Activated T-helper 17 cell treated with anti-CD3 and anti-CD28 coated beads, Interleukin-2, amount 50 U/mL, for 72 hours (primary cell): ENCODE data around the gene NUFIP2. TPM values are rescaled to one million over a fixed set of nuclear protein-coding genes. Genes with fewer than 3 reads are reported as not detected.
A peak's percentile ranks its signal among the peaks of the same experiment; 100 is the strongest.

ENCODE experiments used
- ATAC-seq: fragments of 150-1000 bp; cut with Tn5 transposase; replicated peaks from 2 replicates; pipeline ENCODE4 v1.10.0; 2021; ENCODE audit warnings: mild to moderate bottlenecking, moderate library complexity
- H3K27ac Mint-ChIP-seq: one replicate; pipeline ENCODE4 v1.8.0; 2022; ENCODE audit warnings: mixed read lengths
- H3K27me3 Mint-ChIP-seq: one replicate; pipeline ENCODE4 v1.8.0; 2022; ENCODE audit warnings: mixed read lengths
- H3K36me3 Mint-ChIP-seq: one replicate; pipeline ENCODE4 v1.8.0; 2022; ENCODE audit warnings: low read depth, mild to moderate bottlenecking, mixed read lengths
- H3K4me1 Mint-ChIP-seq: one replicate; pipeline ENCODE4 v1.8.0; 2022; ENCODE audit warnings: mixed read lengths
- H3K4me3 Mint-ChIP-seq: one replicate; pipeline ENCODE4 v1.8.0; 2022; ENCODE audit warnings: mild to moderate bottlenecking, mixed read lengths
- H3K9me3 Mint-ChIP-seq: one replicate; pipeline ENCODE4 v1.8.0; 2022; ENCODE audit warnings: mixed read lengths
- total RNA-seq, 2 donors: library from RNA; stranded (reverse); gene quantifications; one replicate each; pipeline ENCODE4 v1.2.3, GENCODE V29; 2022

The NUFIP2 gene
- total RNA-seq, 2 donors from 2014 or later: 61.6 to 65.1 TPM

- Mint-ChIP-seq H3K27ac (peak overlapping the region; percentile 58), H3K4me1 (peaks cover 10% of the 10 kb centered on the region), H3K27me3 (no peaks in the 10 kb centered on the region), H3K9me3 (no peaks in the 10 kb centered on the region), H3K36me3 (peaks cover 79% of the 10 kb centered on the region), H3K4me3 (no peak overlapping the region)
- no peak for ATAC-seq
Measured at GRCh38 chr17:29255926-29256522, 37.9 kb downstream of the NUFIP2 start.

- Mint-ChIP-seq H3K36me3 (peaks cover 49% of the 10 kb centered on the region), H3K4me1 (peaks cover 10% of the 10 kb centered on the region), H3K27me3 (no peaks in the 10 kb centered on the region), H3K4me3 (no peak overlapping the region), H3K9me3 (no peaks in the 10 kb centered on the region), H3K27ac (no peak overlapping the region)
- no peak for ATAC-seq
Measured at GRCh38 chr17:29253037-29253436, 40.9 kb downstream of the NUFIP2 start.

- H3K9me3 Mint-ChIP-seq: no peaks in the 10 kb centered on the region
- H3K36me3 Mint-ChIP-seq: peaks cover 41% of the 10 kb centered on the region
- no peak for ATAC-seq
- no peak overlapping the region for H3K4me3 Mint-ChIP-seq
- no peak overlapping the region for H3K27ac Mint-ChIP-seq
- H3K27me3 Mint-ChIP-seq: no peaks in the 10 kb centered on the region
- H3K4me1 Mint-ChIP-seq: peaks cover 3% of the 10 kb centered on the region
Measured at GRCh38 chr17:29252101-29252791, 41.7 kb downstream of the NUFIP2 start.

GRCh38 chr17:29251184-29251583 is 42.8 kb downstream of the NUFIP2 start:
- Mint-ChIP-seq H3K4me3 (no peak overlapping the region), H3K27ac (no peak overlapping the region), H3K4me1 (no peaks in the 10 kb centered on the region), H3K27me3 (no peaks in the 10 kb centered on the region), H3K36me3 (peaks cover 30% of the 10 kb centered on the region), H3K9me3 (no peaks in the 10 kb centered on the region)
- no peak for ATAC-seq

- Mint-ChIP-seq H3K27me3 (no peaks in the 10 kb centered on the region), H3K9me3 (no peaks in the 10 kb centered on the region), H3K27ac (no peak overlapping the region), H3K4me3 (no peak overlapping the region), H3K4me1 (no peaks in the 10 kb centered on the region), H3K36me3 (peaks cover 25% of the 10 kb centered on the region)
- no peak for ATAC-seq
Measured at GRCh38 chr17:29250666-29251065, 43.3 kb downstream of the NUFIP2 start.

GRCh38 chr17:29248845-29249244 is 45.1 kb downstream of the NUFIP2 start:
- Mint-ChIP-seq H3K27me3 (no peaks in the 10 kb centered on the region), H3K27ac (no peak overlapping the region), H3K4me1 (no peaks in the 10 kb centered on the region), H3K4me3 (no peak overlapping the region), H3K9me3 (no peaks in the 10 kb centered on the region), H3K36me3 (peaks cover 10% of the 10 kb centered on the region)
- no peak for ATAC-seq

- H3K27ac Mint-ChIP-seq: no peak overlapping the region
- H3K27me3 Mint-ChIP-seq: no peaks in the 10 kb centered on the region
- no peaks in the 10 kb centered on the region for H3K4me1 Mint-ChIP-seq
- ATAC-seq: no peak
- no peaks in the 10 kb centered on the region for H3K36me3 Mint-ChIP-seq
- H3K9me3 Mint-ChIP-seq: no peaks in the 10 kb centered on the region
- H3K4me3 Mint-ChIP-seq: no peak overlapping the region
Measured at GRCh38 chr17:29247219-29247618, 46.7 kb downstream of the NUFIP2 start.

GRCh38 chr17:29246628-29247027 is 47.3 kb downstream of the NUFIP2 start, which contains the start of gene CRYBA1:
Gene CRYBA1 (plus strand): TSS chr17:29246859. CDS start chr17:29246864, 5 bp downstream.
- H3K4me1 Mint-ChIP-seq: no peaks in the 10 kb centered on the region
- no peaks in the 10 kb centered on the region for H3K9me3 Mint-ChIP-seq
- no peak for ATAC-seq
- no peak within 1 kb of the TSS for H3K4me3 Mint-ChIP-seq
- no peaks in the 10 kb centered on the region for H3K36me3 Mint-ChIP-seq
- H3K27me3 Mint-ChIP-seq: no peaks in the 10 kb centered on the region
- no peak within 1 kb of the TSS for H3K27ac Mint-ChIP-seq

- Mint-ChIP-seq H3K27me3 (no peaks in the 10 kb centered on the region), H3K27ac (no peak overlapping the region), H3K9me3 (no peaks in the 10 kb centered on the region), H3K36me3 (no peaks in the 10 kb centered on the region), H3K4me3 (no peak overlapping the region), H3K4me1 (no peaks in the 10 kb centered on the region)
- ATAC-seq: no peak
Measured at GRCh38 chr17:29245401-29245800, 48.5 kb downstream of the NUFIP2 start.

GRCh38 chr17:29243792-29244191 is 50.2 kb downstream of the NUFIP2 start:
- no peak overlapping the region for H3K27ac Mint-ChIP-seq
- no peak overlapping the region for H3K4me3 Mint-ChIP-seq
- H3K27me3 Mint-ChIP-seq: no peaks in the 10 kb centered on the region
- H3K4me1 Mint-ChIP-seq: no peaks in the 10 kb centered on the region
- no peak for ATAC-seq
- no peaks in the 10 kb centered on the region for H3K9me3 Mint-ChIP-seq
- no peaks in the 10 kb centered on the region for H3K36me3 Mint-ChIP-seq

GRCh38 chr17:29242790-29243189 is 51.2 kb downstream of the NUFIP2 start:
- H3K9me3 Mint-ChIP-seq: no peaks in the 10 kb centered on the region
- no peaks in the 10 kb centered on the region for H3K36me3 Mint-ChIP-seq
- no peaks in the 10 kb centered on the region for H3K27me3 Mint-ChIP-seq
- no peaks in the 10 kb centered on the region for H3K4me1 Mint-ChIP-seq
- no peak overlapping the region for H3K4me3 Mint-ChIP-seq
- ATAC-seq: no peak
- no peak overlapping the region for H3K27ac Mint-ChIP-seq

- H3K9me3 Mint-ChIP-seq: no peaks in the 10 kb centered on the region
- no peaks in the 10 kb centered on the region for H3K36me3 Mint-ChIP-seq
Measured at GRCh38 chr17:29242051-29242450, 51.9 kb downstream of the NUFIP2 start.

GRCh38 chr17:29240968-29241963 is 52.7 kb downstream of the NUFIP2 start:
- ATAC-seq: peak; percentile 98
- no peaks in the 10 kb centered on the region for H3K36me3 Mint-ChIP-seq
- no peak overlapping the region for H3K4me3 Mint-ChIP-seq
- no peak overlapping the region for H3K27ac Mint-ChIP-seq
- H3K27me3 Mint-ChIP-seq: no peaks in the 10 kb centered on the region
- no peaks in the 10 kb centered on the region for H3K9me3 Mint-ChIP-seq
- H3K4me1 Mint-ChIP-seq: no peaks in the 10 kb centered on the region

More at GRCh38 chr17:29242051-29242450, 51.9 kb downstream of the NUFIP2 start:
- Mint-ChIP-seq H3K4me3 (no peak overlapping the region), H3K27me3 (no peaks in the 10 kb centered on the region), H3K27ac (no peak overlapping the region), H3K4me1 (no peaks in the 10 kb centered on the region)
- no peak for ATAC-seq

- H3K9me3 Mint-ChIP-seq: no peaks in the 10 kb centered on the region
- no peak overlapping the region for H3K4me3 Mint-ChIP-seq
- H3K27me3 Mint-ChIP-seq: no peaks in the 10 kb centered on the region
- no peaks in the 10 kb centered on the region for H3K4me1 Mint-ChIP-seq
- H3K27ac Mint-ChIP-seq: no peak overlapping the region
- no peak for ATAC-seq
- no peaks in the 10 kb centered on the region for H3K36me3 Mint-ChIP-seq
Measured at GRCh38 chr17:29240477-29240876, 53.5 kb downstream of the NUFIP2 start.
